ENCODE data around the gene STUB1.

GRCh38 chr16:680625-680945, 375 bp downstream of the STUB1 start:
- no peak for TF ChIP-seq POLR2AphosphoS5 (IDR thresholded peaks at IDR 0.05)
- no peak for TF ChIP-seq CTCF (IDR thresholded peaks at IDR 0.05)
- TF ChIP-seq POLR2A (IDR thresholded peaks at IDR 0.05; ENCODE audit: low read depth): no peak
- no peak for TF ChIP-seq EP300 (IDR thresholded peaks at IDR 0.05)
